Activated naive CD4-positive, alpha-beta T cell treated with anti-CD3 and anti-CD28 coated beads, Interleukin-2, amount 50 U/mL, for 72 hours (primary cell): ENCODE results near the gene PARP12. TPM values are rescaled to one million over a fixed set of nuclear protein-coding genes. Genes with fewer than 3 reads are reported as not detected.

ENCODE experiments used
- ATAC-seq, 2 donors: fragments of 150-1000 bp; cut with Tn5 transposase; 2 replicates each; pipeline ENCODE4 v1.10.0; 2021; ENCODE audit warnings: mild to moderate bottlenecking in 2 of 2, moderate library complexity in 2 of 2
- DNase-seq, 2 donors: peaks; one replicate each; pipeline ENCODE4 v3.0.0; 2021 to 2022; ENCODE audit warnings: low spot score in 2 of 2
- H3K27ac Mint-ChIP-seq, 2 donors: one replicate each; pipeline ENCODE4 v1.8.0; 2022; ENCODE audit warnings: mild to moderate bottlenecking in 2 of 2, mixed read lengths in 2 of 2
- H3K36me3 Mint-ChIP-seq, 2 donors: one replicate each; pipeline ENCODE4 v1.8.0; 2022; ENCODE audit warnings: mixed read lengths in 2 of 2
- H3K9me3 Mint-ChIP-seq, 2 donors: one replicate each; pipeline ENCODE4 v1.8.0; 2022; ENCODE audit warnings: mixed read lengths in 2 of 2
- total RNA-seq, 2 donors: library from RNA; stranded (reverse); gene quantifications; one replicate each; pipeline ENCODE4 v1.2.3, GENCODE V29; 2022

PARP12 gene
- total RNA-seq, 2 donors from 2014 or later, result 37.0 to 57.6 TPM

GRCh38 chr7:139976838-139977656, 85.7 kb downstream of the PARP12 start:
- DNase-seq (no peak), ATAC-seq (no peak)
- peak overlapping the region in 1 of 2 donors; percentile 52 for H3K27ac Mint-ChIP-seq
- H3K36me3 Mint-ChIP-seq, result peaks cover 0 to 6% of the 10 kb centered on the region in 2 donors
- no peaks in the 10 kb centered on the region for H3K9me3 Mint-ChIP-seq

GRCh38 chr7:139976055-139976837, 86.5 kb downstream of the PARP12 start:
- DNase-seq, result no peak
- Mint-ChIP-seq H3K27ac (peak overlapping the region in 1 of 2 donors; percentile 52), H3K9me3 (no peaks in the 10 kb centered on the region), H3K36me3 (peaks cover 0 to 6% of the 10 kb centered on the region in 2 donors)
- no peak for ATAC-seq

GRCh38 chr7:139974179-139974811, 88.5 kb downstream of the PARP12 start:
- peaks cover 0 to 6% of the 10 kb centered on the region in 2 donors for H3K36me3 Mint-ChIP-seq
- DNase-seq (no peak), ATAC-seq (no peak)
- no peak overlapping the region for H3K27ac Mint-ChIP-seq
- H3K9me3 Mint-ChIP-seq, result no peaks in the 10 kb centered on the region

Other genes starting within 250 kb of the PARP12 start
- 1 to 10 TPM; 1.4 to 5.8 TPM for gene TBXAS1, start 233.7 kb downstream of the PARP12 start, total RNA-seq
- gene KDM7A, start 114.0 kb upstream of the PARP12 start, total RNA-seq, result 10 to 100 TPM; 28.4 to 38.6 TPM